IMR-90 (cell line): Measurements from ENCODE around the gene SUGCT. TPM values are rescaled to one million over a fixed set of nuclear protein-coding genes. Genes with fewer than 3 reads are reported as not detected.
A peak's percentile ranks its signal among the peaks of the same experiment; 100 is the strongest.

ENCODE experiments used
- ATAC-seq: fragments of 200-7000 bp; cut with Tn5 transposase; 2 replicates; pipeline ENCODE4 v1.9.1; 2020; ENCODE audit warnings: low read depth, mild to moderate bottlenecking, moderate library complexity
- BruUV-seq: library from RNA; stranded (reverse); fragments of 400-500 nt; replicated peaks from 2 replicates; lab custom pipeline; 2021; lab: Mats Ljungman, UMichigan
- CTCF ChIA-PET: fragments of 300-600 bp; formaldehyde crosslinking; extraction: SDS; loops from one replicate; lab custom pipeline; 2021; ENCODE audit warnings: antibody characterized with exemption; lab: Yijun Ruan, JAX
- POLR2A ChIA-PET: fragments of 300-600 bp; sonication (Branson Sonifier 250); formaldehyde crosslinking; loops from one replicate; lab custom pipeline; 2022; ENCODE audit warnings: antibody characterized with exemption; ENCODE audit not compliant: unreplicated experiment; lab: Charles Lee
- DNase-seq: peaks from one replicate; pipeline ENCODE4 v3.0.0; 2013
- H2AFZ ChIP-seq: replicated peaks from 2 replicates; pipeline ENCODE3; 2013; ENCODE audit warnings: low read length, mild to moderate bottlenecking; ENCODE audit not compliant: poor library complexity
- H2AK5ac ChIP-seq: 2 replicates; pipeline ENCODE4 v1.6.1; 2013; ENCODE audit warnings: low read depth, low read length, inconsistent platforms
- H2AK9ac ChIP-seq: replicated peaks from 2 replicates; pipeline ENCODE3; 2013; ENCODE audit warnings: mild to moderate bottlenecking, low read depth, low read length, moderate library complexity; ENCODE audit not compliant: poor library complexity
- H2BK120ac ChIP-seq: 2 replicates; pipeline ENCODE4 v1.6.1; 2013; ENCODE audit warnings: low read depth, low read length, inconsistent platforms
- H2BK15ac ChIP-seq: 3 replicates; pipeline ENCODE4 v1.6.1; 2013; ENCODE audit warnings: low read depth, low read length, inconsistent platforms
- H2BK20ac ChIP-seq: 2 replicates; pipeline ENCODE4 v1.6.1; 2013; ENCODE audit warnings: low read depth, mild to moderate bottlenecking, inconsistent platforms, low read length, moderate library complexity
- H2BK5ac ChIP-seq: 2 replicates; pipeline ENCODE4 v1.6.1; 2013; ENCODE audit warnings: mild to moderate bottlenecking, low read depth, low read length, inconsistent platforms; ENCODE audit not compliant: poor library complexity, severe bottlenecking
- H3K14ac ChIP-seq: replicated peaks from 2 replicates; pipeline ENCODE4 v1.6.1; 2013; ENCODE audit warnings: low read depth, low read length, inconsistent platforms
- H3K18ac ChIP-seq: 2 replicates; pipeline ENCODE4 v1.6.1; 2013; ENCODE audit warnings: low read depth, low read length, control low read depth
- H3K23ac ChIP-seq: 2 replicates; pipeline ENCODE4 v1.6.1; 2013; ENCODE audit warnings: low read depth, low read length, inconsistent platforms
- H3K27ac ChIP-seq: 2 replicates; pipeline ENCODE4 v1.5.1; 2013; ENCODE audit warnings: mild to moderate bottlenecking, control low read depth, low read length; ENCODE audit not compliant: insufficient read depth
- H3K27me3 ChIP-seq: 2 replicates; pipeline ENCODE4 v1.6.1; 2013; ENCODE audit warnings: low read length; ENCODE audit not compliant: control insufficient read depth, insufficient read depth
- H3K36me3 ChIP-seq: 2 replicates; pipeline ENCODE4 v1.6.1; 2013; ENCODE audit warnings: low read length, mixed read lengths; ENCODE audit not compliant: control insufficient read depth, insufficient read depth
- H3K4ac ChIP-seq: 2 replicates; pipeline ENCODE4 v1.6.1; 2013; ENCODE audit warnings: low read depth, low read length, inconsistent platforms
- H3K4me1 ChIP-seq: 2 replicates; pipeline ENCODE4 v1.6.1; 2013; ENCODE audit warnings: low read length, mixed read lengths; ENCODE audit not compliant: control insufficient read depth, insufficient read depth
- H3K4me2 ChIP-seq: 2 replicates; pipeline ENCODE4 v1.6.1; 2013; ENCODE audit warnings: low read depth, mild to moderate bottlenecking, control low read depth, low read length, moderate library complexity
- H3K4me3 ChIP-seq: 2 replicates; pipeline ENCODE4 v1.5.1; 2013; ENCODE audit warnings: low read depth, mild to moderate bottlenecking, control low read depth, low read length, moderate library complexity; ENCODE audit not compliant: insufficient read depth
- H3K56ac ChIP-seq: 2 replicates; pipeline ENCODE4 v1.6.1; 2013; ENCODE audit warnings: low read length, inconsistent platforms; ENCODE audit not compliant: insufficient read depth; ENCODE audit errors: extremely low read depth
- H3K79me1 ChIP-seq, 2 experiments: 2 replicates each; pipeline ENCODE4 v1.6.1; 2013; ENCODE audit warnings: low read length in 2 of 2, inconsistent platforms in 1 of 2, low read depth in 1 of 2
- H3K9ac ChIP-seq: 2 replicates; pipeline ENCODE4 v1.6.1; 2013; ENCODE audit warnings: low read depth, low read length, control low read depth
- H3K9me1 ChIP-seq: 2 replicates; pipeline ENCODE4 v1.6.1; 2013; ENCODE audit warnings: low read length, inconsistent platforms; ENCODE audit not compliant: insufficient read depth
- H3K9me3 ChIP-seq: 2 replicates; pipeline ENCODE4 v1.6.1; 2013; ENCODE audit warnings: low read length; ENCODE audit not compliant: control insufficient read depth, insufficient read depth
- H4K20me1 ChIP-seq: 2 replicates; pipeline ENCODE4 v1.6.1; 2013; ENCODE audit warnings: low read length, inconsistent platforms; ENCODE audit not compliant: insufficient read depth
- H4K5ac ChIP-seq: 2 replicates; pipeline ENCODE4 v1.6.1; 2013; ENCODE audit warnings: mild to moderate bottlenecking, low read depth, low read length, control low read depth
- H4K8ac ChIP-seq, 2 experiments: 2 replicates each; pipeline ENCODE4 v1.6.1; 2013; ENCODE audit warnings: low read depth in 2 of 2, low read length in 2 of 2, control low read depth in 1 of 2, inconsistent platforms in 1 of 2
- H4K91ac ChIP-seq: 2 replicates; pipeline ENCODE4 v1.6.1; 2013; ENCODE audit warnings: low read depth, low read length, inconsistent platforms; ENCODE audit not compliant: insufficient read depth
- CTCF ChIP-seq: conservative IDR thresholded peaks from 2 replicates; pipeline ENCODE4 v1.5.1; 2012; ENCODE audit warnings: mild to moderate bottlenecking, low read depth, low read length, improper control_type of control experiment
- MAFK ChIP-seq: IDR thresholded peaks from 2 replicates; pipeline ENCODE4 v1.6.1; 2012; ENCODE audit warnings: low read depth, low read length, improper control_type of control experiment
- POLR2A ChIP-seq: IDR thresholded peaks from 2 replicates; pipeline ENCODE4 v1.6.1; 2012; ENCODE audit warnings: mild to moderate bottlenecking, low read depth, low read length
- RAD21 ChIP-seq: IDR thresholded peaks from 2 replicates; pipeline ENCODE4 v1.6.1; 2012; ENCODE audit warnings: low read length, improper control_type of control experiment
- RCOR1 ChIP-seq: IDR thresholded peaks from 2 replicates; pipeline ENCODE4 v1.6.1; 2012; ENCODE audit warnings: mild to moderate bottlenecking, low read length, improper control_type of control experiment; ENCODE audit not compliant: insufficient replicate concordance
- SMC3 ChIP-seq: fragments of 150-350 bp; IDR thresholded peaks from 2 replicates; pipeline ENCODE4 v1.6.1; 2016; ENCODE audit warnings: low read depth, mild to moderate bottlenecking, antibody characterized with exemption, low read length, moderate library complexity
- WGBS, 2 experiments: methylation state at CpG; one replicate each; pipeline versions ENCODE4 v1.1.5 to v1.1.7; 2013; ENCODE audit warnings: missing lambda C conversion rate in 2 of 2; ENCODE audit not compliant: insufficient read length in 1 of 2; ENCODE audit errors: extremely low coverage in 2 of 2; 5-methylcytosine and 5-hydroxymethylcytosine counted together
- dilution Hi-C: fragments of 300-500 bp; cut with HindIII; formaldehyde crosslinking; loops from one replicate; pipeline ENCODE4 v1.14.3; 2018; ENCODE audit warnings: low sequenced_read_pairs; ENCODE audit not compliant: unreplicated experiment
- in situ Hi-C: fragments of 300-500 bp; cut with MboI; formaldehyde crosslinking; loops from 3 replicates; pipeline ENCODE4 v1.14.3; 2019; ENCODE audit warnings: low sequenced_read_pairs, inconsistent platforms, mixed read lengths
- intact Hi-C: fragments of 100-400 bp; cut with micrococcal nuclease; formaldehyde crosslinking; loops from 2 replicates; pipeline ENCODE4 v1.10.0; 2022
- polyA plus RNA-seq, 3 experiments: library from polyadenylated mRNA; depleted of rRNA; stranded (reverse); fragments of >200 nt; gene quantifications; 2 replicates each; pipeline ENCODE4 v1.2.3, GENCODE V29; 2012; ENCODE audit warnings: low replicate concordance in 1 of 3
- total RNA-seq: library from RNA; depleted of rRNA; stranded (reverse); fragments of >200 nt; gene quantifications from 2 replicates; pipeline ENCODE4 v1.2.3, GENCODE V29; 2012

Gene SUGCT
- total and polyA plus RNA-seq, 2 of the 4 experiments (the other 2 are of a cell fraction), result 5.9 to 8.3 TPM

- Histone ChIP-seq H3K18ac (peak overlapping the region; percentile 49; the same call in 1 of the 2 replicates), H4K8ac (peak overlapping the region in 1 of 2 experiments; percentile 51; a peak in 1 of 4 replicates), H3K9ac (no peak overlapping the region; the same call in 1 of the 2 replicates), H3K4me2 (no peak overlapping the region), H4K20me1 (no peaks in the 10 kb centered on the region), H2AK9ac (no peak overlapping the region), H3K56ac (no peak overlapping the region), H2BK5ac (peak overlapping the region; percentile 51), H3K4me1 (peaks cover 2% of the 10 kb centered on the region; the same call in 1 of the 2 replicates), H2AK5ac (no peak overlapping the region), H3K27ac (no peak overlapping the region), H4K5ac (peak overlapping the region; percentile 57; the same call in 1 of the 2 replicates), H3K79me1 (no peaks in the 10 kb centered on the region), H3K14ac (no peak overlapping the region), H3K36me3 (no peaks in the 10 kb centered on the region), H3K4me3 (no peak overlapping the region), H2BK20ac (peak overlapping the region; percentile 72; the same call in 1 of the 2 replicates), H2BK120ac (peak overlapping the region; percentile 71), H3K23ac (no peak overlapping the region), H2BK15ac (0 out of 3 replicates have a peak overlapping the region, but pooled peaks have one; percentile 6), H4K91ac (peak overlapping the region; percentile 43; the same call in 1 of the 2 replicates), H3K9me1 (no peaks in the 10 kb centered on the region), H3K9me3 (no peaks in the 10 kb centered on the region), H3K27me3 (no peaks in the 10 kb centered on the region), H2AFZ (no peak overlapping the region), H3K4ac (peak overlapping the region; percentile 69; the same call in 1 of the 2 replicates)
- peak; percentile 69 for ATAC-seq
- in situ Hi-C loops (loop anchor here (5.0 kb wide), 2 partner anchors 433 to 1378 kb away; no protein-coding TSS in a partner anchor), intact Hi-C loops (loop anchor here (1.0 kb wide), 5 partner anchors 97 to 1376 kb away; no protein-coding TSS in a partner anchor), dilution Hi-C loops (no loop called here)
- no TSS peak for BruUV-seq
- ChIA-PET POLR2A (no interaction called here), CTCF (interaction anchor here (0.6 to 2.8 kb wide), 3 partner anchors 96 to 1375 kb away, joined by 3 to 11 read pairs (median 3); no protein-coding TSS in a partner anchor)
- WGBS, 2 experiments, result no CpG with 5 or more reads among the region's 1 CpG
- DNase-seq, result peak; percentile 74
- no peak for TF ChIP-seq POLR2A
- peak; percentile 80 for TF ChIP-seq CTCF
- TF ChIP-seq MAFK, result no peak
- no peak for TF ChIP-seq RCOR1
- peak; percentile 95 for TF ChIP-seq RAD21
- peak; percentile 93 for TF ChIP-seq SMC3
Measured at GRCh38 chr7:40329601-40330153, 194.9 kb downstream of the SUGCT start.
